K562 (cell line): ENCODE data around the gene PRDM8. TPM values are rescaled to one million over a fixed set of nuclear protein-coding genes. Genes with fewer than 3 reads are reported as not detected.

Source experiments
- ATAC-seq: fragments of 200-7000 bp; cut with Tn5 transposase; 3 replicates; pipeline ENCODE4 v1.9.1; 2020; ENCODE audit warnings: moderate library complexity
- BruUV-seq: library from RNA; stranded (reverse); fragments of 400-500 nt; replicated peaks from 2 replicates; lab custom pipeline; 2021; lab: Mats Ljungman, UMichigan
- CTCF ChIA-PET: fragments of 300-600 bp; formaldehyde crosslinking; extraction: SDS; loops from one replicate; lab custom pipeline; 2021; ENCODE audit warnings: low intra/inter-chr PET ratio; lab: Yijun Ruan, JAX
- POLR2A ChIA-PET: fragments of 300-600, 350-650 bp; sonication (Branson Sonifier 250); formaldehyde crosslinking; extraction: SDS; loops from one replicate; lab custom pipeline; 2021; ENCODE audit warnings: antibody characterized with exemption, inconsistent platforms; lab: Yijun Ruan, JAX
- DNase-seq, 4 experiments: peaks; one replicate each; pipeline versions ENCODE4 v3.0.0 to v3.0.0-alpha.2; 2011 to 2018; ENCODE audit warnings: low spot score in 3 of 4, mixed read lengths in 3 of 4; ENCODE audit errors: extremely low read depth in 1 of 4
- FAIRE-seq: peaks from 2 replicates; lab custom pipeline; 2011; peaks lifted over from hg19 to GRCh38; lab: Jason Lieb, UNC
- H2AFZ ChIP-seq: 2 replicates; pipeline ENCODE4 v1.6.0; 2011; ENCODE audit warnings: low read depth, low read length, control low read depth, inconsistent platforms
- H3K27ac ChIP-seq: fragments of 200-600 bp; 3 replicates; pipeline ENCODE4 v1.8.0; 2011; ENCODE audit warnings: low read depth, mild to moderate bottlenecking, control low read depth, inconsistent platforms, low read length, moderate library complexity, mixed read lengths; ENCODE audit errors: extremely low read depth
- H3K27me3 ChIP-seq, 2 experiments: fragments of 300-600 bp in 1 of 2; 2 replicates in 1 of 2; 3 replicates in 1 of 2; pipeline versions ENCODE4 v1.6.0 to v1.8.0; 2011; ENCODE audit warnings: inconsistent platforms in 2 of 2, low read length in 2 of 2, mild to moderate bottlenecking in 1 of 2, mixed read lengths in 1 of 2, moderate library complexity in 1 of 2; ENCODE audit not compliant: control insufficient read depth in 2 of 2, insufficient read depth in 2 of 2
- H3K36me3 ChIP-seq: fragments of 300-600 bp; 3 replicates; pipeline ENCODE4 v1.8.0; 2011; ENCODE audit warnings: mild to moderate bottlenecking, low read length, inconsistent platforms; ENCODE audit not compliant: control insufficient read depth, insufficient read depth
- H3K4me1 ChIP-seq, 2 experiments: fragments of 200-600 bp in 1 of 2; replicated peaks in 1 of 2; 2 replicates in 1 of 2; 3 replicates in 1 of 2; pipeline versions ENCODE4 v1.5.1 to v1.8.0; 2011; ENCODE audit warnings: inconsistent platforms in 2 of 2, low read length in 2 of 2, mild to moderate bottlenecking in 1 of 2, mixed read lengths in 1 of 2, moderate library complexity in 1 of 2; ENCODE audit not compliant: control insufficient read depth in 2 of 2, insufficient read depth in 2 of 2
- H3K4me2 ChIP-seq: 2 replicates; pipeline ENCODE4 v1.6.1; 2011; ENCODE audit warnings: low read length, control low read depth, inconsistent platforms, mixed read lengths; ENCODE audit not compliant: insufficient read depth
- H3K4me3 ChIP-seq: fragments of 200-600 bp; sonication (generic), shearing (Covaris generic); 2 replicates; pipeline ENCODE4 v1.5.1; 2016; ENCODE audit warnings: control low read depth, inconsistent platforms
- H3K79me2 ChIP-seq: fragments of 200-600 bp; 3 replicates; pipeline ENCODE4 v1.8.0; 2011; ENCODE audit warnings: low read length, inconsistent platforms; ENCODE audit not compliant: control insufficient read depth, insufficient read depth
- H3K9ac ChIP-seq, 2 experiments: 2 replicates each; pipeline versions ENCODE4 v1.6.0 to v1.6.1; 2011; ENCODE audit warnings: low read depth in 2 of 2, low read length in 2 of 2, control low read depth in 1 of 2, inconsistent platforms in 1 of 2, mild to moderate bottlenecking in 1 of 2, mixed read lengths in 1 of 2; ENCODE audit not compliant: insufficient read depth in 1 of 2
- H3K9me1 ChIP-seq: one replicate; pipeline ENCODE4 v1.6.0; 2011; ENCODE audit warnings: inconsistent platforms, mild to moderate bottlenecking, low read length, moderate library complexity; ENCODE audit not compliant: control insufficient read depth, insufficient read depth
- H3K9me3 ChIP-seq: replicated peaks from 2 replicates; pipeline ENCODE4 v1.5.1; 2011; ENCODE audit warnings: low read depth, low read length, inconsistent platforms; ENCODE audit not compliant: control insufficient read depth, insufficient read depth
- H4K20me1 ChIP-seq: replicated peaks from 2 replicates; pipeline ENCODE4 v1.6.1; 2011; ENCODE audit warnings: low read length, inconsistent platforms, mixed read lengths; ENCODE audit not compliant: control insufficient read depth, insufficient read depth
- CCNT2 ChIP-seq: IDR thresholded peaks from 2 replicates; pipeline ENCODE4 v1.6.1; 2011; ENCODE audit warnings: borderline replicate concordance, low read depth, mild to moderate bottlenecking, moderate library complexity, mixed read lengths, low read length; ENCODE audit not compliant: insufficient read length; ENCODE audit errors: extremely low read depth
- ILK ChIP-seq: fragments of 450-650 bp; IDR thresholded peaks from 2 replicates; pipeline ENCODE4 v1.6.1; 2016; ENCODE audit warnings: missing genetic modification characterization, low read depth, mild to moderate bottlenecking, missing compliant biosample characterization, moderate library complexity, borderline replicate concordance
- KDM5B ChIP-seq: fragments of 200-600 bp; sonication (generic); IDR thresholded peaks from 2 replicates; pipeline ENCODE4 v1.6.1; 2012; ENCODE audit warnings: low read depth, mild to moderate bottlenecking, moderate library complexity, low read length, control low read depth, inconsistent platforms; ENCODE audit not compliant: insufficient replicate concordance
- L3MBTL2 ChIP-seq: fragments of 450-650 bp; IDR thresholded peaks from 2 replicates; pipeline ENCODE4 v1.6.1; 2016; ENCODE audit warnings: mild to moderate bottlenecking, moderate library complexity
- NCOA4 ChIP-seq: fragments of 450-650 bp; IDR thresholded peaks from 2 replicates; pipeline ENCODE4 v1.6.1; 2018; ENCODE audit warnings: mild to moderate bottlenecking; ENCODE audit not compliant: partially characterized antibody
- RBM15 ChIP-seq: fragments of 200-400 bp; formaldehyde crosslinking; IDR thresholded peaks from 2 replicates; pipeline ENCODE4 v1.6.1; 2018; ENCODE audit warnings: mild to moderate bottlenecking, low read length, moderate library complexity; ENCODE audit not compliant: insufficient read depth
- ZBTB8A ChIP-seq: fragments of 450-650 bp; IDR thresholded peaks from 2 replicates; pipeline ENCODE4 v1.6.1; 2018; ENCODE audit warnings: mild to moderate bottlenecking, moderate library complexity; ENCODE audit not compliant: partially characterized antibody
- ZNF347 ChIP-seq: fragments of 450-650 bp; formaldehyde crosslinking; IDR thresholded peaks from 2 replicates; pipeline ENCODE4 v1.4.0; 2020; ENCODE audit warnings: low read depth, mild to moderate bottlenecking, moderate library complexity
- ZNF507 ChIP-seq: conservative IDR thresholded peaks from 2 replicates; pipeline ENCODE4 v1.6.1; 2017; ENCODE audit warnings: missing genetic modification characterization, missing compliant biosample characterization
- in situ Hi-C: fragments of 300-500 bp; cut with MboI; formaldehyde crosslinking; loops from 4 replicates; pipeline ENCODE4 v1.15.0; 2018; ENCODE audit warnings: inconsistent platforms, mixed read lengths
- intact Hi-C: fragments of 100-400 bp; cut with micrococcal nuclease; formaldehyde crosslinking; loops from 2 replicates; pipeline ENCODE4 v1.14.2; 2022
- polyA plus RNA-seq, 8 experiments: library from polyadenylated mRNA; depleted of rRNA in 4 of 8; stranded (reverse) in 5 of 8; unstranded in 3 of 8; fragments of >200 nt; fragmentation: Nextera tagmentation in 2 of 8; fragmentation: Illumina TruSeq in 1 of 8; extraction: Ambion mirVana in 2 of 8; extraction: Trizol in 1 of 8; gene quantifications; 2 replicates each; pipeline versions ENCODE4 v1.2.1 to v1.2.3, GENCODE V29; 2011 to 2014; ENCODE audit warnings: inconsistent platforms in 1 of 8, missing spikeins in 1 of 8
- total RNA-seq, 7 experiments: library from RNA; depleted of rRNA in 6 of 7; stranded (reverse); fragments of >200 nt in 6 of 7; fragmentation: Illumina TruSeq in 2 of 7; extraction: Trizol in 2 of 7; gene quantifications; 2 replicates each; pipeline versions ENCODE4 v1.2.1 to v1.2.3, GENCODE V29; 2011 to 2021; ENCODE audit warnings: low replicate concordance in 1 of 7
- TF ChIP-seq, protein P1 (sequence below): sonication (generic); formaldehyde crosslinking; IDR thresholded peaks from 2 replicates; pipeline ENCODE4 v1.4.0; 2020; ENCODE audit warnings: mild to moderate bottlenecking, missing genetic modification reagents
- TF ChIP-seq, protein P2 (sequence below): IDR thresholded peaks from 3 replicates; pipeline ENCODE4 v1.6.1; 2011; ENCODE audit warnings: borderline replicate concordance, mild to moderate bottlenecking, moderate library complexity; ENCODE audit not compliant: insufficient read length; ENCODE audit errors: extremely low read depth
- TF ChIP-seq, protein P3 (sequence below), 2 experiments: fragments of 450-650 bp in 1 of 2; sonication (generic) in 1 of 2; formaldehyde crosslinking; conservative IDR thresholded peaks; 2 replicates each; pipeline versions ENCODE4 v1.4.0 to v1.8.1; 2020 to 2022; ENCODE audit warnings: mild to moderate bottlenecking in 1 of 2, missing genetic modification reagents in 1 of 2
- TF ChIP-seq, protein P4 (sequence below): sonication (generic); formaldehyde crosslinking; IDR thresholded peaks from 2 replicates; pipeline ENCODE4 v1.8.0; 2022; ENCODE audit warnings: mild to moderate bottlenecking, missing genetic modification reagents, borderline replicate concordance

Gene PRDM8
- total and polyA plus RNA-seq, 9 of the 15 experiments (the other 6 are each of a cell fraction or from before 2014, with no cell fraction given): 0.40 TPM; not detected in 8

DNA sequence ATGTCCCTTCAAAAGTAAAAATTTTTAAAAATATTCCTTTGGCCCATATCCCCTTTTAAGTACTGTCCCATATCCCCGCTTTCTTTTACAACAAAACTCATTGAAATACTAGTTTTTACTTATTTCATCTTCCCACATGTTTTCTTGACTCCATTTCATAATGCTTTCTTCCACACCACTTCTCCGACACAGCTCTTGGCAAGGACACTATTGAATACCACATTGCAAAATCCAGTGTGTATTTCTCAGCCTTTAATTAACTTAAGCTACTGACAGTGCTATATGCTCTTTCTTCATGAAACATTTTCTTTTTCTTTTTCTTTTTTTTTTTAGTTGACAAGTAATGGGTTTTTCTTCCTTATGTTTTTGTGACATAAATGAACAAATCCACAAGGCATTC lies 28.8 kb downstream of the PRDM8 start (continued):
- TF ChIP-seq ZNF347 (CRISPR knock-in tag) (no peak), NCOA4 (no peak), RBM15 (no peak), ZBTB8A (no peak)

DNA sequence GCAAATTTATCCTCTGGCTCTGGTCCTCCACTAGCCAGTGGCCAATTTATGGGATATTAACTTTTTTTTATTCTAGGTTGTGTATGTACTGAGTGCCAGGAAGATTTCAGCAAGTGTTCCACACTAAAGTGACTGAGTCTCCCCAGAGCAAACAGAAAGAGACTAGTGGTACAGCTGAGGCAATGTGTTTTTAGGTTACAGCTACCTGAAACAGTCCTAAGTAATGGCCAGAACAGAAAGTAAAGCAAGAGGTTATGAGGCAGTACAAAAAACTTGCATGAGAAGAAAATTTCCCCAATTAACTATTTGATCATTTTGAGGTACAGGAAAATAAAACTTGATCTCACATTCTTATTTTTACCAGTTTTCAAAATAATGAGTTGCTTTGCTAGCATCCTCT lies 31.2 kb downstream of the PRDM8 start:
- Histone ChIP-seq H3K27ac (no peak overlapping the region), H4K20me1 (no peaks in the 10 kb centered on the region), H3K36me3 (no peaks in the 10 kb centered on the region), H2AFZ (no peak overlapping the region), H3K4me2 (no peak overlapping the region), H3K9me3 (no peaks in the 10 kb centered on the region), H3K27me3 (no peaks in the 10 kb centered on the region), H3K9me1 (no peaks in the 10 kb centered on the region), H3K4me1 (peaks cover 0 to 7% of the 10 kb centered on the region in 2 experiments; a peak in 2 of 5 replicates), H3K9ac (no peak overlapping the region), H3K79me2 (no peaks in the 10 kb centered on the region), H3K4me3 (no peak overlapping the region)
- ChIA-PET CTCF (no interaction called here), POLR2A (no interaction called here)
- FAIRE-seq (no peak), ATAC-seq (no peak), DNase-seq (no peak)
- in situ Hi-C loops: no loop called here
- intact Hi-C loops: no loop called here
- BruUV-seq: no TSS peak
- TF ChIP-seq, protein P1, sequence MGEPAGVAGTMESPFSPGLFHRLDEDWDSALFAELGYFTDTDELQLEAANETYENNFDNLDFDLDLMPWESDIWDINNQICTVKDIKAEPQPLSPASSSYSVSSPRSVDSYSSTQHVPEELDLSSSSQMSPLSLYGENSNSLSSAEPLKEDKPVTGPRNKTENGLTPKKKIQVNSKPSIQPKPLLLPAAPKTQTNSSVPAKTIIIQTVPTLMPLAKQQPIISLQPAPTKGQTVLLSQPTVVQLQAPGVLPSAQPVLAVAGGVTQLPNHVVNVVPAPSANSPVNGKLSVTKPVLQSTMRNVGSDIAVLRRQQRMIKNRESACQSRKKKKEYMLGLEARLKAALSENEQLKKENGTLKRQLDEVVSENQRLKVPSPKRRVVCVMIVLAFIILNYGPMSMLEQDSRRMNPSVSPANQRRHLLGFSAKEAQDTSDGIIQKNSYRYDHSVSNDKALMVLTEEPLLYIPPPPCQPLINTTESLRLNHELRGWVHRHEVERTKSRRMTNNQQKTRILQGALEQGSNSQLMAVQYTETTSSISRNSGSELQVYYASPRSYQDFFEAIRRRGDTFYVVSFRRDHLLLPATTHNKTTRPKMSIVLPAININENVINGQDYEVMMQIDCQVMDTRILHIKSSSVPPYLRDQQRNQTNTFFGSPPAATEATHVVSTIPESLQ (CRISPR knock-in tag): no peak
- TF ChIP-seq ILK (tag) (no peak), CCNT2 (no peak), L3MBTL2 (no peak), KDM5B (no peak), ZNF507 (tag) (no peak)
- TF ChIP-seq, protein P2, sequence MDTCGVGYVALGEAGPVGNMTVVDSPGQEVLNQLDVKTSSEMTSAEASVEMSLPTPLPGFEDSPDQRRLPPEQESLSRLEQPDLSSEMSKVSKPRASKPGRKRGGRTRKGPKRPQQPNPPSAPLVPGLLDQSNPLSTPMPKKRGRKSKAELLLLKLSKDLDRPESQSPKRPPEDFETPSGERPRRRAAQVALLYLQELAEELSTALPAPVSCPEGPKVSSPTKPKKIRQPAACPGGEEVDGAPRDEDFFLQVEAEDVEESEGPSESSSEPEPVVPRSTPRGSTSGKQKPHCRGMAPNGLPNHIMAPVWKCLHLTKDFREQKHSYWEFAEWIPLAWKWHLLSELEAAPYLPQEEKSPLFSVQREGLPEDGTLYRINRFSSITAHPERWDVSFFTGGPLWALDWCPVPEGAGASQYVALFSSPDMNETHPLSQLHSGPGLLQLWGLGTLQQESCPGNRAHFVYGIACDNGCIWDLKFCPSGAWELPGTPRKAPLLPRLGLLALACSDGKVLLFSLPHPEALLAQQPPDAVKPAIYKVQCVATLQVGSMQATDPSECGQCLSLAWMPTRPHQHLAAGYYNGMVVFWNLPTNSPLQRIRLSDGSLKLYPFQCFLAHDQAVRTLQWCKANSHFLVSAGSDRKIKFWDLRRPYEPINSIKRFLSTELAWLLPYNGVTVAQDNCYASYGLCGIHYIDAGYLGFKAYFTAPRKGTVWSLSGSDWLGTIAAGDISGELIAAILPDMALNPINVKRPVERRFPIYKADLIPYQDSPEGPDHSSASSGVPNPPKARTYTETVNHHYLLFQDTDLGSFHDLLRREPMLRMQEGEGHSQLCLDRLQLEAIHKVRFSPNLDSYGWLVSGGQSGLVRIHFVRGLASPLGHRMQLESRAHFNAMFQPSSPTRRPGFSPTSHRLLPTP: no peak
- TF ChIP-seq, protein P3, sequence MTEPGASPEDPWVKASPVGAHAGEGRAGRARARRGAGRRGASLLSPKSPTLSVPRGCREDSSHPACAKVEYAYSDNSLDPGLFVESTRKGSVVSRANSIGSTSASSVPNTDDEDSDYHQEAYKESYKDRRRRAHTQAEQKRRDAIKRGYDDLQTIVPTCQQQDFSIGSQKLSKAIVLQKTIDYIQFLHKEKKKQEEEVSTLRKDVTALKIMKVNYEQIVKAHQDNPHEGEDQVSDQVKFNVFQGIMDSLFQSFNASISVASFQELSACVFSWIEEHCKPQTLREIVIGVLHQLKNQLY (CRISPR knock-in tag; conservative IDR thresholded peaks at IDR 0.05): no peak
- TF ChIP-seq, protein P4, sequence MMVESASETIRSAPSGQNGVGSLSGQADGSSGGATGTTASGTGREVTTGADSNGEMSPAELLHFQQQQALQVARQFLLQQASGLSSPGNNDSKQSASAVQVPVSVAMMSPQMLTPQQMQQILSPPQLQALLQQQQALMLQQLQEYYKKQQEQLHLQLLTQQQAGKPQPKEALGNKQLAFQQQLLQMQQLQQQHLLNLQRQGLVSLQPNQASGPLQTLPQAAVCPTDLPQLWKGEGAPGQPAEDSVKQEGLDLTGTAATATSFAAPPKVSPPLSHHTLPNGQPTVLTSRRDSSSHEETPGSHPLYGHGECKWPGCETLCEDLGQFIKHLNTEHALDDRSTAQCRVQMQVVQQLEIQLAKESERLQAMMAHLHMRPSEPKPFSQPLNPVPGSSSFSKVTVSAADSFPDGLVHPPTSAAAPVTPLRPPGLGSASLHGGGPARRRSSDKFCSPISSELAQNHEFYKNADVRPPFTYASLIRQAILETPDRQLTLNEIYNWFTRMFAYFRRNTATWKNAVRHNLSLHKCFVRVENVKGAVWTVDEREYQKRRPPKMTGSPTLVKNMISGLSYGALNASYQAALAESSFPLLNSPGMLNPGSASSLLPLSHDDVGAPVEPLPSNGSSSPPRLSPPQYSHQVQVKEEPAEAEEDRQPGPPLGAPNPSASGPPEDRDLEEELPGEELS (CRISPR knock-in tag): no peak
